Measurements from ENCODE around the gene VPS37B. TPM values are rescaled to one million over a fixed set of nuclear protein-coding genes. Genes with fewer than 3 reads are reported as not detected.
"Not testable (repeated sequence)": the region's sequence is repeated elsewhere in the genome, so short reads cannot be mapped to it uniquely, and the experiment has no call there.

The VPS37B gene
- total and polyA plus RNA-seq, 3 experiments from 2014 or later = 19.3 to 30.6 (median 19.9) TPM

DNA sequence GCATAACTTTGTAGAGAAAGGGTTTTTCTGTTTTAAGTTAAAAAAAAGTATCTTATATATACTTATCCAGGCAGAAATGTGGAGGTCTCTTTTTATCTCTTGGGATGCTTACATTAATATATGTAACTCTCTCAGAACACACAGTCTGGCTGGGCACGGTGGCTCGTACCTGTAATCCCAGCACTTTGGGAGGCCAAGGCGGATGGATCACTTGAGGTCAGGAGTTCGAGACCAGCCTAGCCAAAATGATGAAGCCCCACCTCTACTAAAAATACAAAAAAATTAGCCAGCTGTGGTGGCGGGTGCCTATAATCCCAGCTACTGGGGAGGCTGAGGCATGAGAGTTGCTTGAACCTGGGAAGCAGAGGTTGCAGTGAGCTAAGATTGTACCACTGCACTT lies 19.6 kb downstream of the VPS37B start:
- Mint-ChIP-seq H3K4me3 (peak overlapping the region in 2 of 7 donors; percentile 15 to 17), H3K36me3 (peaks cover 0 to 38% (median 5%) of the 10 kb centered on the region in 3 donors), H3K27ac (peak overlapping the region in 7 of 8 donors; percentile 12 to 95 (median 34)), H3K4me1 (peaks cover 93 to 97% (median 96%) of the 10 kb centered on the region in 3 donors)
- DNase-seq; H3K9me3 ChIP-seq (ENCODE audit: low read length); H3K36me3 ChIP-seq (ENCODE audit: insufficient read depth, low read length); H3K27me3 ChIP-seq (ENCODE audit: insufficient read depth, low read length, poor library complexity, severe bottlenecking); H3K27ac ChIP-seq (ENCODE audit: low read depth, low read length); H3K27me3 Mint-ChIP-seq; H3K9me3 Mint-ChIP-seq; H3K4me3 ChIP-seq (ENCODE audit: low read length); POLR2A ChIA-PET: not testable (repeated sequence)
- peaks cover 80% of the 10 kb centered on the region for H3K4me1 ChIP-seq (ENCODE audit: insufficient read depth, low read length)
- CTCF ChIA-PET = interaction anchor here (7.4 kb wide), 1 partner anchor 20 kb away, joined by 43 read pairs; the partner anchor contains the start of gene VPS37B

- Histone ChIP-seq H3K4me1 (ENCODE audit: insufficient read depth, low read length) (peaks cover 81% of the 10 kb centered on the region), H3K4me3 (ENCODE audit: low read length) (no peak overlapping the region), H3K27me3 (ENCODE audit: insufficient read depth, low read length, poor library complexity, severe bottlenecking) (no peaks in the 10 kb centered on the region), H3K36me3 (ENCODE audit: insufficient read depth, low read length) (peaks cover 2% of the 10 kb centered on the region), H3K9me3 (ENCODE audit: low read length) (no peaks in the 10 kb centered on the region), H3K27ac (ENCODE audit: low read depth, low read length) (no peak overlapping the region)
- no peaks in the 10 kb centered on the region for H3K27me3 Mint-ChIP-seq
- ChIA-PET POLR2A (no interaction called here), CTCF (interaction anchor here (1.6 to 7.4 kb wide), 2 partner anchors 8 to 20 kb away, joined by 4 to 43 read pairs; partner anchors contain the start of gene VPS37B)
- peak overlapping the region in 7 of 8 donors; percentile 20 to 95 (median 57) for H3K27ac Mint-ChIP-seq
- H3K4me3 Mint-ChIP-seq = peak overlapping the region in 2 of 7 donors; percentile 17 to 28
- H3K4me1 Mint-ChIP-seq = peaks cover 93 to 97% (median 96%) of the 10 kb centered on the region in 3 donors
- H3K36me3 Mint-ChIP-seq = peaks cover 0 to 41% (median 5%) of the 10 kb centered on the region in 3 donors
- no peaks in the 10 kb centered on the region for H3K9me3 Mint-ChIP-seq
- DNase-seq = peak in 1 of 5 donors; percentile 26
These were observed 20.2 kb downstream of the VPS37B start for GRCh38 chr12:122875590-122876220.

- CTCF ChIA-PET = interaction anchor here (1.0 to 7.4 kb wide), 3 partner anchors 9 to 22 kb away, joined by 3 to 43 read pairs (median 4); partner anchors contain the start of gene VPS37B
- Histone ChIP-seq H3K9me3 (ENCODE audit: low read length) (no peaks in the 10 kb centered on the region), H3K27ac (ENCODE audit: low read depth, low read length) (no peak overlapping the region), H3K36me3 (ENCODE audit: insufficient read depth, low read length) (peaks cover 18% of the 10 kb centered on the region), H3K27me3 (ENCODE audit: insufficient read depth, low read length, poor library complexity, severe bottlenecking) (no peaks in the 10 kb centered on the region), H3K4me1 (ENCODE audit: insufficient read depth, low read length) (peaks cover 88% of the 10 kb centered on the region), H3K4me3 (ENCODE audit: low read length) (no peak overlapping the region)
- POLR2A ChIA-PET = no interaction called here
- peak in 3 of 5 donors; percentile 27 to 69 (median 56) for DNase-seq
- peaks cover 84 to 96% (median 89%) of the 10 kb centered on the region in 3 donors for H3K4me1 Mint-ChIP-seq
- H3K27ac Mint-ChIP-seq = peak overlapping the region in 7 of 8 donors; percentile 39 to 97 (median 75)
- peaks cover 2 to 43% (median 10%) of the 10 kb centered on the region in 3 donors for H3K36me3 Mint-ChIP-seq
- H3K4me3 Mint-ChIP-seq = peak overlapping the region in 6 of 7 donors; percentile 15 to 68 (median 32)
- no peaks in the 10 kb centered on the region for H3K9me3 Mint-ChIP-seq
- no peaks in the 10 kb centered on the region for H3K27me3 Mint-ChIP-seq
These were observed 21.8 kb downstream of the VPS37B start for GRCh38 chr12:122874081-122874480.

GRCh38 chr12:122873540-122873939 lies 22.4 kb downstream of the VPS37B start:
- peaks cover 24% of the 10 kb centered on the region for H3K36me3 ChIP-seq (ENCODE audit: insufficient read depth, low read length)
- peak overlapping the region; percentile 2 to 53 (median 31) for H3K4me3 Mint-ChIP-seq
- no peaks in the 10 kb centered on the region for H3K27me3 Mint-ChIP-seq
- CTCF ChIA-PET = interaction anchor here (1.0 to 7.4 kb wide), 3 partner anchors 13 to 22 kb away, joined by 3 to 43 read pairs (median 3); partner anchors contain the start of gene VPS37B
- peak overlapping the region; percentile 25 to 97 (median 75) for H3K27ac Mint-ChIP-seq
- no peaks in the 10 kb centered on the region for H3K9me3 Mint-ChIP-seq
- no peaks in the 10 kb centered on the region for H3K27me3 ChIP-seq (ENCODE audit: insufficient read depth, low read length, poor library complexity, severe bottlenecking)
- H3K27ac ChIP-seq (ENCODE audit: low read depth, low read length) = no peak overlapping the region
- H3K9me3 ChIP-seq (ENCODE audit: low read length) = no peaks in the 10 kb centered on the region
- peaks cover 84% of the 10 kb centered on the region for H3K4me1 ChIP-seq (ENCODE audit: insufficient read depth, low read length)
- POLR2A ChIA-PET = no interaction called here
- H3K36me3 Mint-ChIP-seq = peaks cover 7 to 47% (median 15%) of the 10 kb centered on the region in 3 donors
- DNase-seq = peak in 1 of 5 donors; percentile 25
- H3K4me1 Mint-ChIP-seq = peaks cover 83 to 96% (median 88%) of the 10 kb centered on the region in 3 donors
- no peak overlapping the region for H3K4me3 ChIP-seq (ENCODE audit: low read length)

GRCh38 chr12:122872815-122873361 lies 23.0 kb downstream of the VPS37B start:
- Mint-ChIP-seq H3K4me3 (peak overlapping the region; percentile 7 to 98 (median 83)), H3K36me3 (peaks cover 7 to 51% (median 17%) of the 10 kb centered on the region in 3 donors), H3K9me3 (no peaks in the 10 kb centered on the region), H3K27ac (peak overlapping the region; percentile 66 to 97 (median 76)), H3K4me1 (peaks cover 77 to 92% (median 83%) of the 10 kb centered on the region in 3 donors), H3K27me3 (no peaks in the 10 kb centered on the region)
- ChIA-PET POLR2A (interaction anchor here (0.6 to 2.4 kb wide), 4 partner anchors 18 to 361 kb away, joined by 4 to 11 read pairs (median 5); partner anchors contain the start of gene VPS37B), CTCF (interaction anchor here (0.9 to 7.4 kb wide), 9 partner anchors 10 to 365 kb away, joined by 3 to 43 read pairs (median 6); partner anchors contain the start of gene VPS37B)
- H3K27me3 ChIP-seq (ENCODE audit: insufficient read depth, low read length, poor library complexity, severe bottlenecking) = no peaks in the 10 kb centered on the region
- H3K4me1 ChIP-seq (ENCODE audit: insufficient read depth, low read length) = peaks cover 78% of the 10 kb centered on the region
- no peak overlapping the region for H3K4me3 ChIP-seq (ENCODE audit: low read length)
- H3K9me3 ChIP-seq (ENCODE audit: low read length) = no peaks in the 10 kb centered on the region
- peaks cover 28% of the 10 kb centered on the region for H3K36me3 ChIP-seq (ENCODE audit: insufficient read depth, low read length)
- H3K27ac ChIP-seq (ENCODE audit: low read depth, low read length) = no peak overlapping the region
- DNase-seq = peak in 1 of 5 donors; percentile 18

- no peaks in the 10 kb centered on the region for H3K27me3 ChIP-seq (ENCODE audit: insufficient read depth, low read length, poor library complexity, severe bottlenecking)
- H3K4me3 ChIP-seq (ENCODE audit: low read length) = peak overlapping the region; percentile 57
- H3K4me1 Mint-ChIP-seq = peaks cover 69 to 84% (median 75%) of the 10 kb centered on the region in 3 donors
- H3K27me3 Mint-ChIP-seq = no peaks in the 10 kb centered on the region
- peak overlapping the region; percentile 19 for H3K27ac ChIP-seq (ENCODE audit: low read depth, low read length)
- H3K27ac Mint-ChIP-seq = peak overlapping the region; percentile 75 to 98 (median 94)
- H3K4me1 ChIP-seq (ENCODE audit: insufficient read depth, low read length) = peaks cover 71% of the 10 kb centered on the region
- H3K36me3 Mint-ChIP-seq = peaks cover 7 to 54% (median 17%) of the 10 kb centered on the region in 3 donors
- no peaks in the 10 kb centered on the region for H3K9me3 ChIP-seq (ENCODE audit: low read length)
- ChIA-PET CTCF (interaction anchor here (0.9 to 7.4 kb wide), 14 partner anchors 10 to 366 kb away, joined by 3 to 43 read pairs (median 5); partner anchors contain the start of gene VPS37B), POLR2A (interaction anchor here (0.6 to 2.4 kb wide), 7 partner anchors 11 to 362 kb away, joined by 3 to 11 read pairs (median 4); partner anchors contain the start of genes ABCB9 and VPS37B)
- H3K4me3 Mint-ChIP-seq = peak overlapping the region; percentile 77 to 98 (median 87)
- peak in 3 of 5 donors; percentile 39 to 53 (median 42) for DNase-seq
- H3K36me3 ChIP-seq (ENCODE audit: insufficient read depth, low read length) = peaks cover 28% of the 10 kb centered on the region
- no peaks in the 10 kb centered on the region for H3K9me3 Mint-ChIP-seq
These were observed 23.8 kb downstream of the VPS37B start for GRCh38 chr12:122871851-122872780.

All from CD8-positive, alpha-beta memory T cell (primary cell).